GM12801 (cell line): ENCODE results near the gene ELN.

Source experiments
- CTCF ChIP-seq: IDR thresholded peaks from one replicate; pipeline ENCODE4 v1.5.1; 2011; ENCODE audit warnings: control low read depth; ENCODE audit not compliant: insufficient read length; ENCODE audit errors: extremely low read depth

ELN gene

GRCh38 chr7:74116356-74116755, 88.4 kb downstream of the ELN start:
- no peak for TF ChIP-seq CTCF
